A673 (cell line): Measurements from ENCODE around the gene TRIM37. TPM values are rescaled to one million over a fixed set of nuclear protein-coding genes. Genes with fewer than 3 reads are reported as not detected.

Experiments used
- BruUV-seq: library from RNA; stranded (reverse); fragments of 400-500 nt; replicated peaks from 2 replicates; lab custom pipeline; 2021; lab: Mats Ljungman, UMichigan
- CTCF ChIA-PET: fragments of 300-600 bp; sonication (Branson Sonifier 250); formaldehyde crosslinking; loops from one replicate; lab custom pipeline; 2022; ENCODE audit warnings: antibody characterized with exemption; lab: Charles Lee
- POLR2A ChIA-PET: fragments of 300-600 bp; sonication (Branson Sonifier 250); formaldehyde crosslinking; loops from one replicate; lab custom pipeline; 2022; ENCODE audit warnings: antibody characterized with exemption; ENCODE audit not compliant: low non-redundant PET; lab: Charles Lee
- DNase-seq: peaks from one replicate; pipeline ENCODE4 v3.0.0-alpha.2; 2015; ENCODE audit warnings: low spot score
- H3K27ac ChIP-seq: fragments of 200-600 bp; sonication (generic); 2 replicates; pipeline ENCODE4 v1.5.1; 2016; ENCODE audit warnings: mixed run types, low read depth, mild to moderate bottlenecking, mixed read lengths, antibody characterized with exemption, low read length; ENCODE audit not compliant: poor library complexity, severe bottlenecking
- H3K27me3 ChIP-seq: fragments of 200-600 bp; sonication (generic); replicated peaks from 2 replicates; pipeline ENCODE4 v1.6.1; 2017; ENCODE audit warnings: mixed run types, low read depth, mild to moderate bottlenecking, mixed read lengths, antibody characterized with exemption, low read length; ENCODE audit not compliant: insufficient read depth, poor library complexity
- H3K36me3 ChIP-seq: fragments of 200-600 bp; sonication (generic); 2 replicates; pipeline ENCODE4 v1.6.1; 2016; ENCODE audit warnings: mixed run types, mild to moderate bottlenecking, mixed read lengths, antibody characterized with exemption, low read length; ENCODE audit not compliant: insufficient read depth, poor library complexity, severe bottlenecking
- H3K4me1 ChIP-seq: fragments of 200-600 bp; sonication (generic); 2 replicates; pipeline ENCODE4 v1.6.1; 2017; ENCODE audit warnings: mixed run types, mild to moderate bottlenecking, mixed read lengths, antibody characterized with exemption, low read length; ENCODE audit not compliant: insufficient read depth, poor library complexity, severe bottlenecking
- H3K4me3 ChIP-seq: fragments of 200-600 bp; sonication (generic); 2 replicates; pipeline ENCODE4 v1.5.1; 2016; ENCODE audit warnings: low read depth, mixed run types, mild to moderate bottlenecking, mixed read lengths, low read length; ENCODE audit not compliant: poor library complexity, severe bottlenecking
- H3K9me3 ChIP-seq: fragments of 200-600 bp; sonication (generic); 2 replicates; pipeline ENCODE4 v1.6.1; 2016; ENCODE audit warnings: mixed run types, low read depth, mild to moderate bottlenecking, mixed read lengths, antibody characterized with exemption, low read length; ENCODE audit not compliant: poor library complexity, severe bottlenecking
- EZH2 ChIP-seq: fragments of 200-600 bp; sonication (generic); IDR thresholded peaks from 2 replicates; pipeline ENCODE4 v1.6.1; 2017; ENCODE audit warnings: borderline replicate concordance, low read depth, mild to moderate bottlenecking, mixed read lengths, antibody characterized with exemption, low read length; ENCODE audit not compliant: poor library complexity, severe bottlenecking
- intact Hi-C: fragments of 100-400 bp; cut with micrococcal nuclease; formaldehyde crosslinking; loops from one replicate; pipeline ENCODE4 v1.10.0; 2022; ENCODE audit not compliant: unreplicated experiment
- total RNA-seq: library from RNA; stranded (reverse); gene quantifications from 2 replicates; pipeline ENCODE4 v1.2.3, GENCODE V29; 2021
- TF ChIP-seq, protein P1 (sequence below): fragments of 300-800, 200-600 bp; sonication (generic); conservative IDR thresholded peaks from 2 replicates; pipeline ENCODE4 v1.5.1; 2017; ENCODE audit warnings: low read depth, mild to moderate bottlenecking, antibody characterized with exemption, low read length, moderate library complexity, mixed read lengths

The TRIM37 gene
- total RNA-seq, 1 experiment from 2014 or later = 39.4 TPM

DNA sequence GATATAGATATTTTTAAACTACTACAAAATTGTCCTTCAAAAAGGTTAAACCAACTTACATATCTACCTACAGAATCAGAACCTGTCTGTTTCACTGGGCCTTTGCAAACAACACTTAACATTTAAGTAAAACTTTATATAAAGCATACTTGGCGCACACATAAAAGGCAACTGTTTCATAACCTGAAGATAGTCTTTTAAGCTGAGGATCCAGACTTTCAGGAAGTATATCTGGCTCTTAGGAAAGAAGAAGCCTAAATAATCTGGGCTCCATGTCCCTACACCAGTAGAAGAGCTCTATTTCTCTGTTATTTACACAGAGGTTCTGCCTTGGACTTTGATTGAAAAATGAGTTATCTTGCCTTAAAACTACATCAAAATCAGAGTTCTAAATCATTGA is 75.9 kb downstream of the TRIM37 start:
- Histone ChIP-seq H3K36me3 (peaks cover 10% of the 10 kb centered on the region), H3K4me1 (no peaks in the 10 kb centered on the region), H3K27me3 (no peaks in the 10 kb centered on the region), H3K27ac (no peak overlapping the region), H3K9me3 (no peaks in the 10 kb centered on the region), H3K4me3 (no peak overlapping the region)
- POLR2A ChIA-PET = no interaction called here
- no TSS peak for BruUV-seq
- TF ChIP-seq EZH2 = no peak
- TF ChIP-seq, protein P1, sequence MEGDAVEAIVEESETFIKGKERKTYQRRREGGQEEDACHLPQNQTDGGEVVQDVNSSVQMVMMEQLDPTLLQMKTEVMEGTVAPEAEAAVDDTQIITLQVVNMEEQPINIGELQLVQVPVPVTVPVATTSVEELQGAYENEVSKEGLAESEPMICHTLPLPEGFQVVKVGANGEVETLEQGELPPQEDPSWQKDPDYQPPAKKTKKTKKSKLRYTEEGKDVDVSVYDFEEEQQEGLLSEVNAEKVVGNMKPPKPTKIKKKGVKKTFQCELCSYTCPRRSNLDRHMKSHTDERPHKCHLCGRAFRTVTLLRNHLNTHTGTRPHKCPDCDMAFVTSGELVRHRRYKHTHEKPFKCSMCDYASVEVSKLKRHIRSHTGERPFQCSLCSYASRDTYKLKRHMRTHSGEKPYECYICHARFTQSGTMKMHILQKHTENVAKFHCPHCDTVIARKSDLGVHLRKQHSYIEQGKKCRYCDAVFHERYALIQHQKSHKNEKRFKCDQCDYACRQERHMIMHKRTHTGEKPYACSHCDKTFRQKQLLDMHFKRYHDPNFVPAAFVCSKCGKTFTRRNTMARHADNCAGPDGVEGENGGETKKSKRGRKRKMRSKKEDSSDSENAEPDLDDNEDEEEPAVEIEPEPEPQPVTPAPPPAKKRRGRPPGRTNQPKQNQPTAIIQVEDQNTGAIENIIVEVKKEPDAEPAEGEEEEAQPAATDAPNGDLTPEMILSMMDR = no peak
- intact Hi-C loops = no loop called here
- CTCF ChIA-PET = no interaction called here
- DNase-seq = no peak

DNA sequence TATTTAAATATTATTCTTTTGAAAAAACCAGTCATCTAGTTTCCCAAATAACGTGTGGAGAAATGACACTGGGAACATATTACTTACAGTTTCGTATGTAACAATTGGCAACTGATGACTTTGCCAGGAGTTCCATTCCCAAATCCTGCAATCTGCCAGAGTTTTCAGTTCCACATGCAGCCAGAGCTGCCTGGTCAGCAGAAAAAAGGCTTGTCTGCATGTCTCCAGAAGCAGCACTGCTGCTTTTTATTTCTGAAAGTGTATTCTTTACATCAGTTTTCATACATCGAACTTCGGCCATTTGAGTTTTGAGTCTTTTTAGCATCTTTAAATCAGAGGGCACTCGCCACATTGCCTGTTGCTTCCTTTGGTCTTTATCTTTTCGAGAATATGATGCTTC is 78.4 kb downstream of the TRIM37 start:
- H3K27ac ChIP-seq = no peak overlapping the region
- H3K36me3 ChIP-seq = peaks cover 10% of the 10 kb centered on the region
- intact Hi-C loops = no loop called here
- no peak for TF ChIP-seq EZH2
- TF ChIP-seq, protein P1 = no peak
- ChIA-PET POLR2A (no interaction called here), CTCF (no interaction called here)
- DNase-seq = no peak
- no TSS peak for BruUV-seq
- no peak overlapping the region for H3K4me3 ChIP-seq
- H3K4me1 ChIP-seq = no peaks in the 10 kb centered on the region
- no peaks in the 10 kb centered on the region for H3K9me3 ChIP-seq
- H3K27me3 ChIP-seq = no peaks in the 10 kb centered on the region

DNA sequence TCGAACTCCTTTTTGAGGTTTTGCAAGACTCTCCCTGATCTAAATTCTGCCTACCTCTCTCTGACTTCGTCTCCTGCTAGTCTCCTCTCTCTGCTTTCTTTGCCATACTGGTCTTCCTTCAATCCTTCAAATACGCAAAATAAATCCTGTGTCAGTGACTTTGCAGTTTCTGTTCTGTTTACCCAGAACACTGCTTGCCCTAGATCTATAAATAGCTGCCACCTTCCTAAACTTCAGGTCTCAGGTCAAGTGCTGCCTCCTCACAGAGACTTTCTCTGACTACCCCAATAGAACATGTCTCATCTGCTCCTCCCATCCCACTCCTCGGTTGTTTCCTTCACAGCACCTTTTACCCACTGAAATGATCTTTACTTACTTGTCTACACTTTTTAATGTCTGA is 78.9 kb downstream of the TRIM37 start:
- BruUV-seq = no TSS peak
- intact Hi-C loops = no loop called here
- Histone ChIP-seq H3K9me3 (no peaks in the 10 kb centered on the region), H3K4me3 (no peak overlapping the region), H3K4me1 (no peaks in the 10 kb centered on the region), H3K27ac (no peak overlapping the region), H3K36me3 (peaks cover 10% of the 10 kb centered on the region), H3K27me3 (no peaks in the 10 kb centered on the region)
- no peak for TF ChIP-seq EZH2
- POLR2A ChIA-PET = no interaction called here
- no peak for DNase-seq
- CTCF ChIA-PET = no interaction called here
